ENCODE results near the gene SEPTIN2.
"Not testable (repeated sequence)": the region's sequence is repeated elsewhere in the genome, so short reads cannot be mapped to it uniquely, and the experiment has no call there.

Gene SEPTIN2

GRCh38 chr2:241379481-241380480 lies 64.1 kb downstream of the SEPTIN2 start:
- no peak for DNase-seq (ENCODE audit: low read depth in 2 of 2)

DNA sequence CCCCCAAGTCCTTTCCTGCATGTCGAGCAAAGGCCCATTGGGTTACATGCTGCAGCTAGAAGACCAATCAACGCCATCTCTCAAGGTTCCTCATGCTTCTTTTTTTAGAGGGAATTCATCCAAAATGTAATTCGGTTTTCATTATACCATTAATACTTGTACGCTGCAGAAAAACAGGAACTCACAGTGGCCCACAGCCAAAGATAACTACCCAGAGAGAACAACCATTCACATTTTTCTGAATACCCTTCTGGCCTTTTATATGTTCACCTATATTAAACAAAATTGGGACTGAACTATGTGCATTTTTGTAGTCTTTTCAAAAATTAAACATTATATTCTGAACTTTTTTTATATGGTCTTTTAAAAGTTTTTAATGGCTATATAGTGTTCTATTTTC lies 66.1 kb downstream of the SEPTIN2 start:
- DNase-seq (ENCODE audit: low read depth in 2 of 2): no peak

- not testable (repeated sequence) for DNase-seq (ENCODE audit: low read depth in 2 of 2)
Measured at GRCh38 chr2:241385450-241385849, 69.7 kb downstream of the SEPTIN2 start.

GRCh38 chr2:241386519-241386918 lies 70.8 kb downstream of the SEPTIN2 start:
- no peak for DNase-seq (ENCODE audit: low read depth in 2 of 2)

DNA sequence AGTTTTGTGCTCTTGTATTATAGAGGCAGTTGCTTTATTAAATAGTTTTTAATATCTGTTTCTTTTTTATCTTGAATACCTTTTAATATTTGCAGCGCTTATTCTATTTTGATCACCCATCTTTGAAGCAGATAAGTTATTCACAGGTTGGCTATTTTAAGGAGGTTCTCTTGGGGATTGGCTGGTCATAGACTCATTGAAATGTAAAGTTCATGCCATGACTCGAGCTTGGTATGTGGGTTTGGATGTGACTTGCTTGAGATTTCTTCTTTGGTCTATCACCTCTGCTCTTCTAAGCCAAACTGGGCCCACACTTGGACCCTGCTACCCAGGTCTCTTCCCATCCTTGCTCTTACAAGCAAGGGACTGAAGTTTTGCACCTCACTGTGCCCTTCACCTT lies 74.0 kb downstream of the SEPTIN2 start:
- DNase-seq (ENCODE audit: low read depth in 2 of 2): no peak

GRCh38 chr2:241390301-241391206 lies 74.8 kb downstream of the SEPTIN2 start:
- DNase-seq (ENCODE audit: low read depth in 2 of 2): no peak

DNA sequence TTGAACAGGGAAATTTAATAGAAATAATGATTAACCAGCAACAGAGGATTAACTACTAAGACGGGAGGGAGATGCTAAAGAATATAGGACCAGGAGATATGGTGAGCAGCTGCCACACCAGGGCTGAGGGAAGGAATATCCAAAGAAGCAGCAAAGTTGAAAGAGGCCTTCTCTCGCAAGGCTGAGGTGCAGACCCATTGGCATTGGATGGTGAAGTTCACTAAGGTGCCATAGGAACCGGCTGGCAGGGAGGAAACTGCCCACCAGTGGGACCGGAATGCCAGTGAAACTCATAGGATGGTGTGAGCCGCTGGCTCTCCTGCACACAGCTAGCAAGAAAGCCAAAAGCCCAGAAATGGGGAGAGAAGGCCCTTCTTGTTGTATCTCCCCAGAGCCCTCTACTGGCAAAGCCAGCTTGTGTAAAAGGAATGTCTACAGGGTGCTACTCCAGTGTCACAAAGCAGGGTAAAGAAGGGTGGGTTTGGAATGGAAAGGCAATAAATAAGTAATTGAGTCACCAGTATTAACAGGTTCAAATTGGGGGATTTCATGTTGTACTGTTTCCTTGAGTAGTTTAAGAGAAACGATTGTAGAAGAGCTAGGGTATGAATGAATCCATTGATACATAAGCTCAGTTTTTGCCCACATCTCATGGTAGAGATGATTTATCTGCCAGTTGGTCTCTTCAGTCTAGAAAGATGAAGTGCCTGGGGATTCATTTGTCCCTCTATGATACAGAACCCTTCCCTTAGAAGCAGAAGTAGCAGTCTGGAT lies 76.4 kb downstream of the SEPTIN2 start:
- DNase-seq (ENCODE audit: low read depth in 2 of 2): no peak

DNA sequence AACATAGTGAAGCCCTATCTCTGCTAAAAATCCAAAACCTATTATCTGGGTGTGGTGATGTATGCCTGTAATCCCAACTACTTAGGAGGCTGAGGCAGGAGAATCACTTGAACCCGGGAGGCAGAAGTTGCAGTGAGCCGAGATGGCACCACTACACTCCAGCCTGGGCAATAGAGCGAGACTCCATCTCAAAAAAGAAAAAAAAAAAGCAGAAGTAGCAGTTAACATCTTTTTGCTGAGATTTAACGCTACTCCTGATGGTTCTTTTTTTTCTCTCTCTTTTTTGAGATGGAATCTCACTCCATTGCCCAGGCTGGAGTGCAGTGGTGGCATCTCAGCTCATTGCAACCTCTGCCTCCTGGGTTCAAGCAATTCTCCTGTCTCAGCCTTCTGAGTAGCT lies 77.0 kb downstream of the SEPTIN2 start:
- not testable (repeated sequence) for DNase-seq (ENCODE audit: low read depth in 2 of 2)

GRCh38 chr2:241393524-241394196 lies 77.9 kb downstream of the SEPTIN2 start:
- DNase-seq (ENCODE audit: low read depth in 2 of 2): no peak

DNA sequence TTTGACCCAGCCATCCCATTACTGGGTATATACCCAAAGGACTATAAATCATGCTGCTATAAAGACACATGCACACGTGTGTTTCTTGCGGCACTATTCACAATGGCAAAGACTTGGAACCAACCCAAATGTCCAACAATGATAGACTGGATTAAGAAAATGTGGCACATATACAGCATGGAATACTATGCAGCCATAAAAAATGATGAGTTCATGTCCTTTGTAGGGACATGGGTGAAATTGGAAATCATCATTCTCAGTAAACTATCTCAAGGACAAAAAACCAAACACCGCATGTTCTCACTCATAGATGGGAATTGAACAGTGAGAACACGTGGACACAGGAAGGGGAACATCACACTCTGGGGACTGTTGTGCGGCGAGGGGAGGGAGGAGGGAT lies 81.1 kb downstream of the SEPTIN2 start:
- not testable (repeated sequence) for DNase-seq (ENCODE audit: low read depth in 2 of 2)

DNA sequence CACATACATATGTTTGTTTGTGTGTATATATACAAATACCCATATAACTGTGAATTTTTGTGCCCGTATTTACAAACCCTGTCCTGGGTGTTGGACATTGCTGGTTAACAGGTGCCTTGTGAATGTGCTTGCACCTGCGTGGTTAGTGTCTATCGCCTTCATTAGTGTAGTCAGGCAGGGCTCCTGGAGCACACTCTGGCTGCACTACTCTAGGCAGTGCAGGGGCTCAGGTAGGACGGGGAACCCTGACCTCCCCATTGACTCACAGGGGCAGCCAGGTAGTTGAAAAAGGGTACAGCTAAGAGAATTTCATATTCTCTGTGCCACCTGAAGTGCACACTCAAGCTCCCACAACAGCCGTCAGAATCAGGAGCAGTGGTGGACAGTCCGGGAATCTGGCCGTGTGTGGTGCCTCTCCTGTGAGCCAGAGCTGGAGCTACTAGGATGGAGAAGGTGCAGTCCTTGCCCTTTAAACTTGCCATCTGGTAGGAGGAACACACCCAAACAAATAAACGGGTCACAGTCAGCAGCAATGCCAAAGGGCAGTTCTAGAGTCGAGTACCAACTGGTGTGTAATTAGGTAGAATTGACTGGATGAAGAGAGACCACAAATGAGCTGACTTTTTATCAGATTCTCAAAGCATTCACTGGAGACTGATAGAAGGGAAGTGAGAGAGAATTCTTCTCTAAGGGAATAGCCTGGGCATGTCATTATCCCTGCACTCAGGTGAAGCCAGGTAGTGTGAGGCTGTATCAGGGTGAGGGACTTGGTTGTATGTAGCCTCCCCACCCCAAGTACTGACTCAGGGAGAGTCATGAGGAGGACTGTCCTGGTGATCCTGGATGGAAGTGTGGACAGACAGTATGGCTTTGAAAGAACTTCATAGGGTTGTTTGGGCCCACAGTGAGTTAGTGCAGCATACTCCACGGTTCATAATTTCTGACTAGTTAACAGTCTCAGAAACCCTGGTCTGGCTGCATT lies 84.5 kb downstream of the SEPTIN2 start:
- DNase-seq (ENCODE audit: low read depth in 2 of 2): no peak
